Mammary epithelial cell (primary cell): ENCODE results near the gene ZNF747.
A peak's percentile ranks its signal among the peaks of the same experiment; 100 is the strongest.

Experiments
- EZH2 ChIP-seq: IDR thresholded peaks from 2 replicates; pipeline ENCODE4 v1.6.1; 2012; ENCODE audit warnings: low read length, inconsistent platforms, borderline replicate concordance
- TF ChIP-seq, protein P1 (sequence below), 2 donors: IDR thresholded peaks in 1 of 2; conservative IDR thresholded peaks in 1 of 2; 2 replicates each; pipeline ENCODE4 v1.5.1; 2011 to 2012; ENCODE audit warnings: inconsistent platforms in 2 of 2, low read length in 2 of 2, mild to moderate bottlenecking in 2 of 2, control low read depth in 1 of 2, low read depth in 1 of 2; ENCODE audit not compliant: insufficient read depth in 1 of 2; ENCODE audit errors: extremely low read depth in 1 of 2

DNA sequence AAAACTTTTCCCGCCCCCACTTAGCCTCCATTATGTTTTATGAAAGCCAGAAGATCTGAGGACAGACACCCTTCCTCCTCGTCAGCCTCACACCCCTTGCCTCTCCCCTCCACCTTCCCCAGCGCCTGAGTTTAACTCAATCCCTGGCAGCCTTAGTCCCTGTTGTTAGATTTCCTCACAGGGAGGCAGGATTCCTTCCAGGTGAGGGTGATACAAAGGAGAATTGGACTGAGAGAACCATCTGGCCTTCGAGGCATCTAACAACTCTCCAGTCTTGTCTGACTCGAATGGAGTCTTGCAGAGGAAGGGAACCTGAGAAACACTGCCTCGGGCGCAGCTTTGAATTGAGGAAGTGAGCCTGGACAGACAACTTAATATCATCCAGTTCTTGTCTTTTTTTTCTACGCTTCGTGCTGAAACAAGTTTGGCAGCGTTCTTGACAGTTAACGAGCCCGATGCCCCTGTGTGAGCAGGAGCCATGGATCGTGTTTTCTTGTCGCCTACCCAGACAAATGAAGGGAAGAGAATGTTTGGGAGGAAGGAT, 7.0 kb downstream of the ZNF747 start:
- no peak for TF ChIP-seq EZH2
- TF ChIP-seq, protein P1, sequence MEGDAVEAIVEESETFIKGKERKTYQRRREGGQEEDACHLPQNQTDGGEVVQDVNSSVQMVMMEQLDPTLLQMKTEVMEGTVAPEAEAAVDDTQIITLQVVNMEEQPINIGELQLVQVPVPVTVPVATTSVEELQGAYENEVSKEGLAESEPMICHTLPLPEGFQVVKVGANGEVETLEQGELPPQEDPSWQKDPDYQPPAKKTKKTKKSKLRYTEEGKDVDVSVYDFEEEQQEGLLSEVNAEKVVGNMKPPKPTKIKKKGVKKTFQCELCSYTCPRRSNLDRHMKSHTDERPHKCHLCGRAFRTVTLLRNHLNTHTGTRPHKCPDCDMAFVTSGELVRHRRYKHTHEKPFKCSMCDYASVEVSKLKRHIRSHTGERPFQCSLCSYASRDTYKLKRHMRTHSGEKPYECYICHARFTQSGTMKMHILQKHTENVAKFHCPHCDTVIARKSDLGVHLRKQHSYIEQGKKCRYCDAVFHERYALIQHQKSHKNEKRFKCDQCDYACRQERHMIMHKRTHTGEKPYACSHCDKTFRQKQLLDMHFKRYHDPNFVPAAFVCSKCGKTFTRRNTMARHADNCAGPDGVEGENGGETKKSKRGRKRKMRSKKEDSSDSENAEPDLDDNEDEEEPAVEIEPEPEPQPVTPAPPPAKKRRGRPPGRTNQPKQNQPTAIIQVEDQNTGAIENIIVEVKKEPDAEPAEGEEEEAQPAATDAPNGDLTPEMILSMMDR (conservative IDR thresholded peaks at IDR 0.05 in 1 of 2, IDR thresholded peaks at IDR 0.05 in 1 of 2; ENCODE audit: extremely low read depth in 1 of 2, insufficient read depth in 1 of 2, low read depth in 1 of 2, low read length in 2 of 2): peak in 1 of 2 donors; percentile 9
